Stimulated activated CD8-positive, alpha-beta memory T cell treated with anti-CD3 and anti-CD28 coated beads, Interleukin-12 subunit alpha, Interleukin-12 subunit beta, amount 100 ng/mL, for 1 hour (primary cell): ENCODE results near the gene PLEKHA6.

ENCODE experiments used
- DNase-seq: peaks from one replicate; pipeline ENCODE4 v3.0.0-alpha.2; 2020; ENCODE audit warnings: low read depth

PLEKHA6 gene

GRCh38 chr1:204190212-204191211 is 169.2 kb downstream of the PLEKHA6 start:
- no peak for DNase-seq

GRCh38 chr1:204188959-204189639 is 170.6 kb downstream of the PLEKHA6 start:
- DNase-seq, result no peak

DNA sequence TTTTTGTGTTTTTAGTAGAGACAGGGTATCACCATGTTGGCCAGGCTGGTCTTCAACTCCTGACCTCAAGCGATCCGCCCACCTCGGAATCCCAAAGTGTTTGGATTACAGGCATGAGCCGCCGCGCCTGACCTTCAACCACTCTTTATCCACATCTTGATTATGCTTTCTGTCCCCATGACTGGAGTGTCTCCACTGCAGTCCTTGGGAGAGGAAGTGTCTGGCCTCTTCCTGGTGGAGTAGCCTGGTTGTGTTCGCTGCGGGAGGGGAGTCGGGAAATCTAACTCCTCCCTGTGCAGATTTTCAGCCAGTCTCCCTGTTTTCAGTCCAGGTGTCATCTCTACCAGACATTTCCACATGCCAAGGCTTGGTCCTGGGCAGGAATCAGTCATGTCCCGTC is 173.1 kb downstream of the PLEKHA6 start:
- no peak for DNase-seq

DNA sequence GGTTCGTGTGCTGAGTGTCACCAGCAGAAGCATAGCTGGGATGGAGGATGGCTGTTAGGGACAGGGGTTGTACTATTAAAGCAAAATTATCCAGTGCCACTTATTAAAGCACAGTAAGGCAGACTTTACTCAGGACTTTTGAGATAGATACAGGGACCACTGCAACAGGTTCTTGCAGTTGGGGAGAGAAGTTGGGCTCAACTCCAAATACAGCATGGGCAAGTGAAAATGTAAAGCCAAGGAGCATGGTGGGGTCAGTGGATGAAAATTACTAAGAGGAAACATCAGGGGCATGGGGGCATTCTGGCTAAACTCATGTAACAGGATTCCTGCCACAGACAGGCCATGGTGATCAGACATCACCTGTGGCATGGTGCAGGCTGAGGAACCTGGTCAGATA is 178.6 kb downstream of the PLEKHA6 start:
- no peak for DNase-seq

DNA sequence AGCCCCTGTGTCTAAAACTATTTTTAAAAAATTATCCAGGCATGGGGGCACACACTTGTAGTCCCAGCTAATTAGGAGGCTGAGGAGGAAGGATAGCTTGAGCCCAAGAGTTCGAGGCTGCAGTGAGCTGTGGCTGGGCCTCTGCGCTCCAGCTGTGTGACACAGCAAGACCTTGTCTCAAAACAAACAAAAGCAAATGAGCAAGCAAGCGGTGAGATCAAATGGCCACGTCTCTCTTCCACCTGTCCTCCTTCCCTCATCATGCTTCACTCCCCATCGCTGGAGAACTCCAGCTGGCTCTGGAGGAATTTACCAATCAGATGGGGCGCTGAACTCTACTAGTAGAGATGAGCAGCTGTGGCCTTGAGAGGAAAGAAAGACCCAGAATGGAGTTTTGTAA is 179.6 kb downstream of the PLEKHA6 start:
- no peak for DNase-seq

- no peak for DNase-seq
These were observed 181.0 kb downstream of the PLEKHA6 start for GRCh38 chr1:204178487-204179281.

DNA sequence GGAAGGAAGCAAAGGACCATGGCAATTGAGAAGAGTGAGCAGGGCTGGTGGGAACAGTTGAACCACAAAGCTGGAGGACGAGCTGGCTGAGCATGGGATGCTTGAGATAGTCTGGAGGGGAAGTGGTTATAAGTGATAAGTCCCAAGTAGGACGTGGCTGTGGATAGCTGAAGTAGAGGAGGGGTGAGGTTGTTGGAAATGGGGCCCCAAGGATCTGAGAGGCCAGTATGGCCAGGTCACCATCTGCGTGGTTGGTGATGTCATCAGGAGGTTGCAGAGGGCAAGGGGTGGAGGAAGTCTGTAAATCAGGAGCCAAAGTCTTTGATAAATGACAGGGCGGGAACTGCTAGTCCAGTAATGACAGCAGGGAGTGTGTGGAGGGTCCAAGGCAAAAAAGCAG is 182.6 kb downstream of the PLEKHA6 start:
- no peak for DNase-seq

- DNase-seq, result no peak
These were observed 183.7 kb downstream of the PLEKHA6 start for GRCh38 chr1:204176049-204176448.

DNA sequence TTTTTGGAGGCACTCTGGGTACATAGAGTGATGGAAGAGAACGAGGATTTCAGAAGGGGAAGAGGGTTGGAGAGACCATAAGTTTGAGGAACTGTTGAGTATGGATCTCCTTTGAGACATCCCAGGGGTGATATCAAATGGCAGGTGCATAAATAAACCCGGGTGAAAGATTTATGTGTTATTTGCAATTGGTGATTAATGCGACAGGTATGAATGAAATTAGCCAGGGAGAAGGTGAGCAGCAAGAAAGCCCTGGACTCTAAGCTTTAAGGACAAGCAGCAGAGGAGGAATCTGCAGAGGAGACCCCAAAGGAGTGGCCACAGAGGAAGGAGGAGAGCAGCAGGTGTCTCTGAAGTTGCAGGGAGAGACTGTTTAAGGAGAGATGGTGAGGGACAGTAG is 184.8 kb downstream of the PLEKHA6 start:
- DNase-seq, result no peak

DNA sequence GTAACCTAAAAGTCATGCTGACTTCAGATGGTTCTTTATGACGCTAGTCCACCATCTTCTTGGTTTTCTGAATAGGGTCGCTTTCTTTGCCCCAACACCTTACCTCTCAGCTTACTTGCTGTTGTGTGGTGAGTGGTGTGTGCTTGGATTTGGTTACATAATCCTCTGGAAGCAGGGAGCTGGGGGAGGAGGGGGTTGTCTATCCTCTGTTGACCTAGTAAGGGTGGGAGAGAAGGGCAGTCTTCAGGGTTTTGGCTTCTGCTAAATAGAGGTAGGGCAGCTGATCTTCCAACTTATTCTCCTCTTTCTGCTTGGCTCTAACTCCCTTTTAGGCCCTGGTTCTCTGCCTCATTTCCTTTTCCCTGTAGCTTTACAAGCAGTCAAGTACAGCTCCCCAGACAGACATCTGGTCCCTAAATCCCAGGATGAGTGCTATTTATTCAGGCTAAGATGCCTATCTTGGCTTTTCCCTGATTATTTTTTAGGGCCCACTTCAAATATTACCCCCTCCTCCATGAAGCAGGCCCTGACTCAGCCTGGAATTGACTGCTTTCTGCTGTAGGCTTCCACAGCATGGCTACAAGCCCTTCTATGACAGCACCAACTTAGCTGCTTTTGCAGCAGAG is 187.2 kb downstream of the PLEKHA6 start:
- DNase-seq, result no peak

- DNase-seq, result no peak
These were observed 188.0 kb downstream of the PLEKHA6 start for GRCh38 chr1:204171751-204172178.

- no peak for DNase-seq
These were observed 189.1 kb downstream of the PLEKHA6 start for GRCh38 chr1:204170494-204171155.

- no peak for DNase-seq
These were observed 189.9 kb downstream of the PLEKHA6 start for GRCh38 chr1:204169858-204170257.
